HT-29 (cell line): ENCODE measurements around the gene DYNLL2. TPM values are rescaled to one million over a fixed set of nuclear protein-coding genes. Genes with fewer than 3 reads are reported as not detected.
"Not testable (repeated sequence)": the region's sequence is repeated elsewhere in the genome, so short reads cannot be mapped to it uniquely, and the experiment has no call there.

ENCODE experiments used
- DNase-seq: peaks from one replicate; pipeline ENCODE4 v3.0.0-alpha.2; 2015; ENCODE audit warnings: low spot score
- total RNA-seq: library from RNA; depleted of rRNA; stranded (reverse); fragments of >200 nt; shearing (Covaris generic); gene quantifications from 2 replicates; pipeline ENCODE4 v1.2.3, GENCODE V29; 2014; rRNA removed

DYNLL2 gene
- total RNA-seq, 1 experiment from 2014 or later: 20.5 TPM

DNA sequence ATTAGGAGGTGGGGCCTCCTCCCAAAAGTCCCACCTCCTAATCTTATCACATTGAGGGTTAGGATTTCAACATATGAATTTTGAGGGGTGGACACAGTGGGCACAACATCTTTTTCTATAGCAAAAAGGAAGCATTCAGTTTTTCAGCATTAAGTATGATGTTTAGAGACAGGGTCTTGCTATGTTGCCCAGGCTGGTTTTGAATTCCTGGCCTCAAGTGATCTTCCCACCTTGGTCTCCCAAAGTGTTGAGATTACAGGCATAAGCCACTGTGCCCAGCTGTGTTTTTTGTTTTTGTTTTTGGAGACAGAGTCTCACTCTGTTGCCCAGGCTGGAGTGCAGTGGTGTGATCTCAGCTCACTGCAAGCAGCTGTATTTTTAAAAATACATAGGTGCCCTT is 18.7 kb downstream of the DYNLL2 start:
- DNase-seq: not testable (repeated sequence)

DNA sequence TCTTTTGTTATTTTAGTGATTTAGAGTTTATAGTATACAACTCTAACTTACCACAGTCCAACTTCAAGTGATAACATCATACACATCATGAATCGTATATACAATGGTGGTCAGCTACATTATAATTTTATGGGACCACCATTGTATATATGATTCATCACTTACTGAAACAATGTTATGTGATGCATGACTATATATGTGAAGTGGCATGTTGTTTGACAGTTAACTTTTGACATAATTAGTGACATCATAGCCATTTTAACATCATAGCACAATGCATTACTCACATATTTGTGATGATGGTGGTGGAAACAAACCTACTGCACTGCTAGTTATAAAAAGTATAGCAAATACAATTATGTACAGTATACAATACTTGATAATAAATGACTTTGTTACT is 21.9 kb downstream of the DYNLL2 start:
- no peak for DNase-seq

DNA sequence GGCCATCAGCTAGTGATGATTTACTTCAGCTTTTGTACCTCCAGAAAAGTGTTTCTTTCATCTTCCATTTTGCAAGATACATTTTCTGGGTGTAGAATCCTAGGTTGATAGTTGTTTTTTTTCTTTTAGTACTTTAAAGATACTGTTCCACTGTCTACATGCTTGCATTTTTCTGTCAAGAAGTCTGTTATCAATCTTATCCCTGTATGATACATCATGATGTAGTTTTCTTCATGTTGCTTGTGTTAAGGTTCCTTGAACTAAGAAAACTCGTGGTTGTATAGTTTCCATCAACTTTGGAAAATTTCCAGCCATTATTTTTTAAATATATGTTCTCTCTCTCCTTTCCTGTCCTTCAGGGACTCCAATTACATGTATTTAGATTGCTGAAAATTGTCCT is 24.1 kb downstream of the DYNLL2 start:
- DNase-seq: no peak

DNA sequence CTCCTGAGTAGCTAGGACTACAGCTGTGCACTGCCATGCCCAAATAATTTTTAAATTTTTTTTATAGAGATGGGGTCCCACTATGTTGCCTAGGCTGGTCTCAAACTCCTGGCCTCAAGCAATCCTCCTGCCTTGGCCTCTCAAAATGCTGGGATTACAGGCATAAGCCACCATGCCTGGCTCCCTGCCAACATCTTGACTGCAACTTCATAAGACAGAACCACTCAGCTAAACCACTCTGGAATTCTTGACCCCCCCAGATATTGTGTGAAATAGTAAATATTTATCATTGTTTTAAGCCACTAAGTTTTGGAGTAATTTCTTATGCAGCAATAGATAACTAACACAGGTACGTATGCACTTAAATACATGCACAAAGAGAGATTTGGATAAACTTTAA is 26.0 kb downstream of the DYNLL2 start:
- DNase-seq: no peak

GRCh38 chr17:58110012-58110411 is 26.8 kb downstream of the DYNLL2 start:
- DNase-seq: no peak

- DNase-seq: no peak
Observed at GRCh38 chr17:58111676-58112075, 28.5 kb downstream of the DYNLL2 start.

DNA sequence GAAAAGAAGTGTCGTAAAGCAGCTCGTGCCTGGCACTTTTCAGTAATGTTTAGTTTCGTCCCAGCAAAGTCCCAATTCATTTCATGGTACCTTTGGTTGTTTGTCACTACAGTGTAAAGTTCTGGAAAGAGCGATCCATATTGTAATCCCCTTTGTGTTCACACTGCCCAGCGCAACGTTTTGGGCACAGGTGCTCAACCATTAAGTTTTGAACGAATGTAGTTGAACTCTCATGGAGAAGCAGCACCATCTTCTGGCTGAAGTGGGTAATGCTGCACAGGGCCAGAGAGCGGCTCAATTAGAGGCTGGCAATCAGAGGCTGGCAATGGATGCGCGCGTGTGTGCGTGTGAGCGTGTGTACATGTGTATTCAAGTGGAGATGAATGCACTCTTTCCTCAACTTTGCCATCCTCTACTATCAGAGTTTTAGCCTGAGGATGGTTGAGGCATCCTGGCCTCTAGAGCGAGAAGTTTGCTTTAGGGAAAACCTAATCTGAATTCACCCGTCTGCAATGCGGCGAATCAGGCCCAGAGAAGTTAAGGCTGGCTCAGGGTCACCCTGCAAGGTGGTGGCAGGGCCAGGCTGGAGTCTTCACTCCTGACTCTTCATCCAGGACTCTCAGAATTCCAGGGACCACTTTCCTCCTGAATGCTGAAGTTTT is 29.9 kb downstream of the DYNLL2 start:
- peak; percentile 92 for DNase-seq

GRCh38 chr17:58113947-58114346 is 30.7 kb downstream of the DYNLL2 start:
- DNase-seq: no peak

- DNase-seq: no peak
Observed at GRCh38 chr17:58117382-58117781, 34.2 kb downstream of the DYNLL2 start.

DNA sequence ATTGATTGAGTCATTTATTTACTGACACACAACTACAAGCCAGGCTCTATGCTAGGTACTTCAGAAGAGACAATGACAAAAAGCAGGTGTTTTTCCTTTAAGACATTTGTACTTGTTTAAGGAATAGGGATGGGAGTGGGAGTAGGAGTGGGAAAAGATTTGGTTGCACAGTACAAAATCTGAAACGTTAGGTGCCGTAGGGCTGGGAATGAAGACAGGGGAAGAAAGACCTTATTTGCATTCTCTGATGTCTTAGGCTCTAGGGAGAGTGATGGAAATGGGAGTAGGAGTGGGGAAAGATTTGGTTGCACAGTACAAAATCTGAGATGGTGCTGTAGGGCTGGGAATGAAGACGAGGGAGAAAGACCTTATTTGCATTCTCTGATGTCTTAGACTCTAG is 36.3 kb downstream of the DYNLL2 start:
- no peak for DNase-seq

GRCh38 chr17:58120195-58120822 is 37.1 kb downstream of the DYNLL2 start:
- peak; percentile 73 for DNase-seq

DNA sequence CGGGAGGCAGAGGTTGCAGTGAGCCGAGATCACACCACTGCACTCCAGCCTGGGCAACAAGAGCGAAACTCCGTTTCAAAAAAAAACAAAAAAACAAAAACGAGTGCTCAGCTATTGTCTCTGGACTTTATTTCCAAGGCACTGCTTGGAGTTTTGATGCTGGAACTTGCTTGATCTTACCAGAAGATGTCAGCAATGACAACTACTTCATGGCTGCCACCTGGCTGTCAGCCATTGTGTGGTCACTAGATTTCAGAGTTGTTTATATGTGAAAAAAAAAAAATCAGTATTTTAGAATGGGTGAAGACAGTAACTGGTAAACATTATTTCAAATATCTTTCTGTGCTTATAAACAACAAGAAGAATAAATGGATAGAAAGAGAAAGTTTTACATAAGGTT is 38.7 kb downstream of the DYNLL2 start:
- DNase-seq: peak; percentile 58

GRCh38 chr17:58127846-58128245 is 44.6 kb downstream of the DYNLL2 start:
- no peak for DNase-seq

GRCh38 chr17:58132697-58133096 is 49.5 kb downstream of the DYNLL2 start:
- not testable (repeated sequence) for DNase-seq

GRCh38 chr17:58136669-58137279 is 53.6 kb downstream of the DYNLL2 start:
- DNase-seq: peak; percentile 48

DNA sequence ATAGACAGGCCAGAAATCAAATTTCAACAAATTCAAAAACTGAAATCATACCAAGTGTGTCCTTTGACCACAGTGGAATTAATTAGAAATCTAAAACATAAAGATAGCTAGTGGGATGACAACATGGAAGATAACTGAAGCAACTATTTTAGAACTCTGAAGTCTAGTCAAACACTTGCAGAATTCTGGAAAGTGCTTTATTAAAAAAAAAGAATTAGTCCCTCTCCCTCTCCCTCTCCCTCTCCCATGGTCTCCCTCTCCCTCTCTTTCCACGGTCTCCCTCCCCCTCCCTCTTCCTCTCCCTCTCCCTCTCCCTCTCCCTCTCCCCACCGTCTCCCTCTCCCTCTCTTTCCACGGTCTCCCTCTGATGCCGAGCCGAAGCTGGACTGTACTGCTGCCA is 58.3 kb downstream of the DYNLL2 start:
- DNase-seq: no peak

GRCh38 chr17:58143335-58143734 is 60.1 kb downstream of the DYNLL2 start:
- not testable (repeated sequence) for DNase-seq

DNA sequence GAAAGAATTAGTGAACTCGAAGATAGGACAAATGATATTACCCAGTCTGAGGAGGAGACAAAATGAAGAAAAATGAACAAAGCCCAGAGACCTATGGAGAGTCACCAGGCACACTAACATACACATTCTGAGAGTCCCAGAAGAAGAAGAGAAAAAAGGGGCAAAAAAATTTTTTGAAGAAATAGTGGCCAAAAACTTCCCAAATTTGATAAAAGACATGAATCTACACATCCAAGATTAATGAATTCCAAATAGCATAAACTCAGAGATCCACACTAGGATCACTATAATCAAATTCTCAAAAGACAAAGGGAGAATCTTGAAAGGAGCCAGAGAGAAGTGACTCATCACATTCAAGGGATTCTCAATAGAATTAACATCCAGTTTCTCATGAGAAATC is 61.6 kb downstream of the DYNLL2 start:
- no peak for DNase-seq

Other genes with a start within 250 kb of the DYNLL2 start
- gene MRPS23, start 233.4 kb upstream of the DYNLL2 start, total RNA-seq: 39.9 and 52.7 TPM in 2 replicates
- 37.6 and 45.5 TPM in 2 replicates for gene CUEDC1, start 128.0 kb upstream of the DYNLL2 start, total RNA-seq
- 39.5 and 47.5 TPM in 2 replicates for gene VEZF1, start 95.2 kb upstream of the DYNLL2 start, total RNA-seq
- gene SRSF1, start 76.2 kb upstream of the DYNLL2 start, total RNA-seq: 404 and 436 TPM in 2 replicates
- gene OR4D1, start 65.0 kb downstream of the DYNLL2 start, total RNA-seq: not detected in 2 replicates
- gene OR4D2, start 83.6 kb downstream of the DYNLL2 start, total RNA-seq: not detected in 2 replicates
- not detected in 2 replicates for gene EPX, start 109.3 kb downstream of the DYNLL2 start, total RNA-seq
- gene MKS1, start 135.8 kb downstream of the DYNLL2 start, total RNA-seq: 5.1 and 8.9 TPM in 2 replicates
- not detected in 2 replicates for gene LPO, start 155.2 kb downstream of the DYNLL2 start, total RNA-seq
- gene MPO, start 197.5 kb downstream of the DYNLL2 start, total RNA-seq: not detected in 2 replicates
- 0.86 and 2.4 TPM in 2 replicates for gene TSPOAP1, start 245.4 kb downstream of the DYNLL2 start, total RNA-seq